ENCODE data around the gene UBAP2L.
"Not testable (repeated sequence)": the region's sequence is repeated elsewhere in the genome, so short reads cannot be mapped to it uniquely, and the experiment has no call there.

GRCh38 chr1:154231112-154231511 lies 10.4 kb downstream of the UBAP2L start:
- TF ChIP-seq CTCF, POLR2A, EP300 (IDR thresholded peaks at IDR 0.05): not testable (repeated sequence)
